CD14-positive monocyte (primary cell): ENCODE data around the gene UNC5A. TPM values are rescaled to one million over a fixed set of nuclear protein-coding genes. Genes with fewer than 3 reads are reported as not detected.

Experiments used
- DNase-seq, 3 donors: peaks; one replicate each; pipeline ENCODE4 v3.0.0-alpha.2; 2011 to 2022
- H2AFZ ChIP-seq: 2 replicates; pipeline ENCODE4 v1.6.0; 2012; ENCODE audit warnings: mild to moderate bottlenecking, low read depth, low read length, inconsistent platforms; ENCODE audit not compliant: insufficient read depth, poor library complexity, severe bottlenecking
- H3K27ac ChIP-seq, 2 donors: 1 replicate in 1 of 2; 2 replicates in 1 of 2; pipeline ENCODE4 v1.5.1; 2012 to 2013; ENCODE audit warnings: low read length in 2 of 2, control low read depth in 1 of 2, inconsistent platforms in 1 of 2, low read depth in 1 of 2, mild to moderate bottlenecking in 1 of 2
- H3K27me3 ChIP-seq, 2 donors: one replicate each; pipeline versions ENCODE4 v1.6.0 to v1.6.1; 2011 to 2013; ENCODE audit warnings: low read length in 2 of 2; ENCODE audit not compliant: control insufficient read depth in 2 of 2, insufficient read depth in 2 of 2
- H3K36me3 ChIP-seq, 2 donors: replicated peaks in 1 of 2; 1 replicate in 1 of 2; 2 replicates in 1 of 2; pipeline versions ENCODE4 v1.5.1 to v1.6.1; 2012 to 2013; ENCODE audit warnings: low read length in 2 of 2, control low read depth in 1 of 2, inconsistent platforms in 1 of 2, mild to moderate bottlenecking in 1 of 2; ENCODE audit not compliant: insufficient read depth in 2 of 2, control insufficient read depth in 1 of 2
- H3K4me1 ChIP-seq, 2 donors: 1 replicate in 1 of 2; 2 replicates in 1 of 2; pipeline versions ENCODE4 v1.5.1 to v1.6.1; 2012 to 2013; ENCODE audit warnings: low read length in 2 of 2, control low read depth in 1 of 2, inconsistent platforms in 1 of 2, mild to moderate bottlenecking in 1 of 2, moderate library complexity in 1 of 2; ENCODE audit not compliant: insufficient read depth in 2 of 2, control insufficient read depth in 1 of 2
- H3K4me2 ChIP-seq: replicated peaks from 2 replicates; pipeline ENCODE3; 2012; ENCODE audit warnings: low read length, moderate library complexity, mild to moderate bottlenecking; ENCODE audit not compliant: poor library complexity, severe bottlenecking; ENCODE audit errors: extremely low read depth
- H3K4me3 ChIP-seq, 3 experiments: fragments of 200-600 bp in 1 of 3; sonication (generic) in 1 of 3; replicated peaks in 1 of 3; 1 replicate in 2 of 3; 2 replicates in 1 of 3; pipeline ENCODE4 v1.5.1; 2011 to 2013; ENCODE audit warnings: low read length in 3 of 3, mild to moderate bottlenecking in 3 of 3, control low read depth in 2 of 3, low read depth in 2 of 3, inconsistent platforms in 1 of 3, moderate library complexity in 1 of 3
- H3K79me2 ChIP-seq: 2 replicates; pipeline ENCODE4 v1.6.0; 2012; ENCODE audit warnings: mild to moderate bottlenecking, control low read depth, inconsistent platforms, low read length, moderate library complexity; ENCODE audit not compliant: insufficient read depth
- H3K9ac ChIP-seq: 2 replicates; pipeline ENCODE4 v1.6.0; 2017; ENCODE audit warnings: low read length, mild to moderate bottlenecking; ENCODE audit not compliant: insufficient read depth, poor library complexity, severe bottlenecking
- H3K9me3 ChIP-seq, 2 donors: replicated peaks in 1 of 2; 1 replicate in 1 of 2; 2 replicates in 1 of 2; pipeline versions ENCODE4 v1.5.1 to v1.6.1; 2012 to 2013; ENCODE audit warnings: low read length in 2 of 2, control low read depth in 1 of 2; ENCODE audit not compliant: control insufficient read depth in 1 of 2, insufficient read depth in 1 of 2
- H4K20me1 ChIP-seq: 2 replicates; pipeline ENCODE4 v1.6.0; 2012; ENCODE audit warnings: mild to moderate bottlenecking, low read length, control low read depth, moderate library complexity; ENCODE audit not compliant: insufficient read depth
- H3K27ac Mint-ChIP-seq, 7 donors: one replicate each; pipeline ENCODE4 v1.8.0; 2020; ENCODE audit warnings: mild to moderate bottlenecking in 7 of 7, mixed read lengths in 7 of 7, moderate library complexity in 6 of 7, inconsistent platforms in 2 of 7
- H3K27me3 Mint-ChIP-seq, 3 donors: one replicate each; pipeline ENCODE4 v1.8.0; 2021 to 2022; ENCODE audit warnings: low read depth in 3 of 3, mild to moderate bottlenecking in 3 of 3, mixed read lengths in 3 of 3, moderate library complexity in 3 of 3, inconsistent platforms in 1 of 3
- H3K36me3 Mint-ChIP-seq, 2 donors: one replicate each; pipeline ENCODE4 v1.8.0; 2020; ENCODE audit warnings: mixed read lengths in 2 of 2, inconsistent platforms in 1 of 2, mild to moderate bottlenecking in 1 of 2
- H3K4me1 Mint-ChIP-seq: one replicate; pipeline ENCODE4 v1.8.0; 2020; ENCODE audit warnings: mild to moderate bottlenecking, mixed read lengths
- H3K4me3 Mint-ChIP-seq, 2 donors: one replicate each; pipeline ENCODE4 v1.8.0; 2020; ENCODE audit warnings: mild to moderate bottlenecking in 2 of 2, mixed read lengths in 2 of 2, moderate library complexity in 1 of 2
- H3K9me3 Mint-ChIP-seq, 7 donors: one replicate each; pipeline ENCODE4 v1.8.0; 2020 to 2022; ENCODE audit warnings: mixed read lengths in 7 of 7, mild to moderate bottlenecking in 6 of 7, moderate library complexity in 6 of 7, inconsistent platforms in 2 of 7
- CTCF ChIP-seq: fragments of 200-600 bp; IDR thresholded peaks from one replicate; pipeline ENCODE4 v1.8.0; 2022; ENCODE audit warnings: antibody characterized with exemption, mild to moderate bottlenecking
- WGBS: methylation state at CpG from one replicate; pipeline ENCODE4 v1.1.5; 2013; ENCODE audit warnings: missing lambda C conversion rate; ENCODE audit not compliant: insufficient coverage; 5-methylcytosine and 5-hydroxymethylcytosine counted together
- intact Hi-C, 2 donors: fragments of 100-400 bp; cut with micrococcal nuclease; formaldehyde crosslinking; loops; one replicate each; pipeline versions ENCODE4 v1.15.0 to v1.15.1; 2023
- polyA plus RNA-seq, 3 donors: library from polyadenylated mRNA; depleted of rRNA in 1 of 3; unstranded in 2 of 3; stranded (reverse) in 1 of 3; fragments of 300-500 nt in 2 of 3; fragments of >200 nt in 1 of 3; fragmentation: Illumina TruSeq in 2 of 3; gene quantifications; 1 replicate in 2 of 3; 2 replicates in 1 of 3; pipeline ENCODE4 v1.2.3, GENCODE V29; 2012 to 2021

UNC5A gene
- polyA plus RNA-seq, 3 donors, result 0.03 to 0.07 TPM; not detected in 1

GRCh38 chr5:176902911-176903664 is 92.7 kb downstream of the UNC5A start:
- H3K4me1 Mint-ChIP-seq, result peaks cover 62% of the 10 kb centered on the region
- H3K9me3 ChIP-seq, result no peaks in the 10 kb centered on the region
- H3K9ac ChIP-seq, result no peak overlapping the region
- H3K36me3 ChIP-seq, result peaks cover 44 to 45% of the 10 kb centered on the region in 2 donors
- no peaks in the 10 kb centered on the region for H4K20me1 ChIP-seq
- intact Hi-C loops, result no loop called here
- peak overlapping the region; percentile 82 to 98 (median 96) for H3K27ac Mint-ChIP-seq
- H2AFZ ChIP-seq, result no peak overlapping the region
- peak overlapping the region in 1 of 2 donors; percentile 37 for H3K4me3 Mint-ChIP-seq
- H3K4me2 ChIP-seq, result peak overlapping the region; percentile 2
- H3K36me3 Mint-ChIP-seq, result peaks cover 42 to 58% of the 10 kb centered on the region in 2 donors
- H3K27me3 ChIP-seq, result no peaks in the 10 kb centered on the region
- WGBS, result 97% methylated on average over 3 of the region's 5 CpGs
- no peaks in the 10 kb centered on the region for H3K9me3 Mint-ChIP-seq
- H3K4me1 ChIP-seq, result peaks cover 60 to 63% of the 10 kb centered on the region in 2 donors
- DNase-seq, result peak in 2 of 3 donors; percentile 45 to 76
- H3K4me3 ChIP-seq, result peak overlapping the region in 1 of 3 experiments; percentile 13
- H3K79me2 ChIP-seq, result peaks cover 37% of the 10 kb centered on the region
- TF ChIP-seq CTCF, result no peak
- H3K27me3 Mint-ChIP-seq, result no peaks in the 10 kb centered on the region
- H3K27ac ChIP-seq, result peak overlapping the region; percentile 83 to 88

- Histone ChIP-seq H3K27ac (peak overlapping the region in 1 of 2 donors; percentile 88), H3K9me3 (no peaks in the 10 kb centered on the region), H4K20me1 (no peaks in the 10 kb centered on the region), H2AFZ (no peak overlapping the region), H3K4me3 (no peak overlapping the region), H3K79me2 (peaks cover 25% of the 10 kb centered on the region), H3K27me3 (no peaks in the 10 kb centered on the region), H3K36me3 (peaks cover 44 to 46% of the 10 kb centered on the region in 2 donors), H3K4me2 (no peak overlapping the region), H3K4me1 (peaks cover 62 to 63% of the 10 kb centered on the region in 2 donors), H3K9ac (no peak overlapping the region)
- DNase-seq, result no peak
- no peaks in the 10 kb centered on the region for H3K9me3 Mint-ChIP-seq
- intact Hi-C loops, result no loop called here
- no peak for TF ChIP-seq CTCF
- peak overlapping the region in 2 of 7 donors; percentile 30 to 66 for H3K27ac Mint-ChIP-seq
- 96% methylated on average over 3 of the region's 3 CpGs for WGBS
- peaks cover 42 to 63% of the 10 kb centered on the region in 2 donors for H3K36me3 Mint-ChIP-seq
- peaks cover 63% of the 10 kb centered on the region for H3K4me1 Mint-ChIP-seq
- H3K4me3 Mint-ChIP-seq, result no peak overlapping the region
- no peaks in the 10 kb centered on the region for H3K27me3 Mint-ChIP-seq
Observed at GRCh38 chr5:176904276-176904675, 93.9 kb downstream of the UNC5A start.
